Upper lobe of right lung (tissue), 1 donor: ENCODE results near the gene SPN. TPM values are rescaled to one million over a fixed set of nuclear protein-coding genes. Genes with fewer than 3 reads are reported as not detected.
"Not testable (repeated sequence)": the region's sequence is repeated elsewhere in the genome, so short reads cannot be mapped to it uniquely, and the experiment has no call there.

Experiments used
- ATAC-seq: fragments of 200-7000 bp; cut with Tn5 transposase; one replicate; pipeline ENCODE4 v1.9.1; 2020; ENCODE audit warnings: mild to moderate bottlenecking, moderate library complexity
- DNase-seq: peaks from one replicate; pipeline ENCODE4 v3.0.0-alpha.2; 2020
- H3K27ac ChIP-seq: fragments of 200-600 bp; one replicate; pipeline ENCODE4 v1.8.0; 2022
- H3K27me3 ChIP-seq: fragments of 200-600 bp; one replicate; pipeline ENCODE4 v1.8.0; 2022; ENCODE audit warnings: mild to moderate bottlenecking
- H3K36me3 ChIP-seq: fragments of 200-600 bp; one replicate; pipeline ENCODE4 v1.8.0; 2022
- H3K4me1 ChIP-seq: fragments of 200-600 bp; one replicate; pipeline ENCODE4 v1.8.0; 2022
- H3K4me3 ChIP-seq: fragments of 200-600 bp; one replicate; pipeline ENCODE4 v1.8.0; 2022; ENCODE audit warnings: mild to moderate bottlenecking
- H3K9me3 ChIP-seq: fragments of 200-600 bp; one replicate; pipeline ENCODE4 v1.8.0; 2022
- intact Hi-C: fragments of 100-400 bp; cut with DNase I; formaldehyde crosslinking; loops from one replicate; pipeline ENCODE4 v1.11.0; 2022
- total RNA-seq: library from RNA; stranded (reverse); fragmentation: NEBNext Ultra II Directional; extraction: Animal tissue kit (Norgen Biotek cat#: 25700); gene quantifications from one replicate; pipeline ENCODE4 v1.2.1, GENCODE V29; 2021
- TF ChIP-seq, protein P1 (sequence below): fragments of 200-600 bp; IDR thresholded peaks from one replicate; pipeline ENCODE4 v1.8.0; 2022; ENCODE audit warnings: antibody characterized with exemption
- donor health status: DM: no; HTN: yes; CAD: no; lungs with severe emphysema.

The SPN gene
- total RNA-seq, 1 donor from 2014 or later: 70.7 TPM

DNA sequence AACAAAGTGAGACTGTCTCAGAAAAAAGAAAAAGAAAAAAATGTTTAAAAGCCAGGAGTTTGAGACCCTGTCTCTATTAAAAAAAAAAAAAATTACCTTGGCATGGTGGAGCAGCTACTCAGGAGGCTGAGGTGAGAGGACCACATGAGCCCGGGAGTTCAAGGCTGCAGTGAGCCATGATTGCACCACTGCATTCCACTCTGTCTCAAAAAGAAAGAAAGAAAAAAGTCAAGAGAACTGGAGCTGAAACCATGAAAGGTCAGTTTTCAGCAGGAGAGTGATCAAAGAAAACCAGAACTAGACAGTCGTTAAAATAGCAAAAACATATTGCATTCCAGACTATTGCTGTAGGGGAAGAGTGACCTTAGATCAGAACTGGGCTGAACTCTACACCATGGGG lies 24.7 kb downstream of the SPN start:
- Histone ChIP-seq H3K4me3 (no peak overlapping the region), H3K27ac (no peak overlapping the region), H3K9me3 (no peaks in the 10 kb centered on the region), H3K27me3 (no peaks in the 10 kb centered on the region), H3K36me3 (no peaks in the 10 kb centered on the region), H3K4me1 (no peaks in the 10 kb centered on the region)
- intact Hi-C loops: no loop called here
- TF ChIP-seq, protein P1, sequence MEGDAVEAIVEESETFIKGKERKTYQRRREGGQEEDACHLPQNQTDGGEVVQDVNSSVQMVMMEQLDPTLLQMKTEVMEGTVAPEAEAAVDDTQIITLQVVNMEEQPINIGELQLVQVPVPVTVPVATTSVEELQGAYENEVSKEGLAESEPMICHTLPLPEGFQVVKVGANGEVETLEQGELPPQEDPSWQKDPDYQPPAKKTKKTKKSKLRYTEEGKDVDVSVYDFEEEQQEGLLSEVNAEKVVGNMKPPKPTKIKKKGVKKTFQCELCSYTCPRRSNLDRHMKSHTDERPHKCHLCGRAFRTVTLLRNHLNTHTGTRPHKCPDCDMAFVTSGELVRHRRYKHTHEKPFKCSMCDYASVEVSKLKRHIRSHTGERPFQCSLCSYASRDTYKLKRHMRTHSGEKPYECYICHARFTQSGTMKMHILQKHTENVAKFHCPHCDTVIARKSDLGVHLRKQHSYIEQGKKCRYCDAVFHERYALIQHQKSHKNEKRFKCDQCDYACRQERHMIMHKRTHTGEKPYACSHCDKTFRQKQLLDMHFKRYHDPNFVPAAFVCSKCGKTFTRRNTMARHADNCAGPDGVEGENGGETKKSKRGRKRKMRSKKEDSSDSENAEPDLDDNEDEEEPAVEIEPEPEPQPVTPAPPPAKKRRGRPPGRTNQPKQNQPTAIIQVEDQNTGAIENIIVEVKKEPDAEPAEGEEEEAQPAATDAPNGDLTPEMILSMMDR: no peak
- ATAC-seq: no peak
- DNase-seq: no peak

DNA sequence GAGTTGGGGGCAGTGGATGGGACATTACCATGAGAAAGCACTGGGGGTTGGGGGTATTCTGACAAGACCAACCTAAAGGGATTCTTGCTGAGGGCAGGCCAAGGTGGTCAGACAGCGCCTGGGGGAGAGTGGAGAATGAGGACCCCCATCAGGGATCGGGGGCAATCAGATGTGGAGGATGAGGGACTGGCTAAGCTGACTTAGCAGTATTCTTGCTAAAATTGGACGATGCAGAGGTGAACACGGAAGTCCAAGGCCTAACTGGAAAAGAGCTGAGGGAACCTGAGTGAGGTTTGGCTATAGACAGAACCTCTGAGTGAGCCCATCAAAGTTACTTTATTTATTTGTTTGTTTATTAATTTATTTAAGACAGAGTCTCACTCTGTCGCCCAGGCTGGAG lies 25.1 kb downstream of the SPN start:
- H3K9me3 ChIP-seq: no peaks in the 10 kb centered on the region
- TF ChIP-seq, protein P1: no peak
- intact Hi-C loops: no loop called here
- no peaks in the 10 kb centered on the region for H3K27me3 ChIP-seq
- ATAC-seq (no peak), DNase-seq (no peak)
- H3K4me3 ChIP-seq: no peak overlapping the region
- H3K4me1 ChIP-seq: no peaks in the 10 kb centered on the region
- H3K36me3 ChIP-seq: no peaks in the 10 kb centered on the region
- no peak overlapping the region for H3K27ac ChIP-seq

DNA sequence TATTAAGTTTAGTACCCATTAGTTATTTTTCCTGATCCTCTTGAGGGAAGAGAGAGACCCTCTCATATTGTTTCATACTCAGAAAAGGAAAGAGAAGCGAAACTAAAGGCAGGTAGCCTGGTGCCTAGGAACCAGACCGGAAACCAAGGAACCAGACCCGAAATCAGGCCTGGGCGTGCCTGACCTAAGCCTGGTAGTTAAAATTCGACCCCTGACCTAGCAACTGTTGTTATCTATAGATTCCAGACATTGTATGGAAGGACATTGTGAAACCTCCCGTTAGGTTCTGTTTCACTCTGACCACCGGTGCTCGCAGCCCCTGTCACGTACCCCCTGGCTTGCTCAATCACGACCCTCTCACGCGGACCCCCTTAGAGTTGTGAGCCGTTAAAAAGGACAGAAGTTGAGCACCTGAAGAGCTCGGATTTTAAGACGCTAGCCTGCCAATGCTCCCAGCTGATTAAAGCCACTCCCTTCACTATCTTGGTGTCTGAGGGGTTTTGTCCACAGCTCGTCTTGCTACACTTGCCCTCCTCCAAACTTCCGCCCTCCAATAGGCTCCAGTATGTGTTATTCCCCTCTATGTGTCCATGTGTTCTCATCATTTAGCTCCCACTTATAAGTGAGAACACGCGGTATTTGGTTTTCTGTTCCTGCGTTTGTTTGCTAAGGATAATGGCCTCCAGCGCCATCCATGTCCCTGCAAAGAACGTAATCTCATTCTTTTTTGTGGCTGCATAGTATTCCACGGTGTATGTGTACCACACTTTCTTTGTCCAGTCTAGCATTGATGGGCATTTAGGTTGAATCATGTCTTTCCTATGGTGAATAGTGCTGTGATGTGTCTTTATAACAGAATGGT lies 26.7 kb downstream of the SPN start:
- ATAC-seq, H3K36me3 ChIP-seq, H3K9me3 ChIP-seq, DNase-seq, H3K27me3 ChIP-seq, H3K4me1 ChIP-seq, H3K4me3 ChIP-seq, H3K27ac ChIP-seq: not testable (repeated sequence)
- intact Hi-C loops: loop anchor here (10.0 kb wide), 1 partner anchor 325 kb away; the partner anchor contains the start of gene DOC2A

DNA sequence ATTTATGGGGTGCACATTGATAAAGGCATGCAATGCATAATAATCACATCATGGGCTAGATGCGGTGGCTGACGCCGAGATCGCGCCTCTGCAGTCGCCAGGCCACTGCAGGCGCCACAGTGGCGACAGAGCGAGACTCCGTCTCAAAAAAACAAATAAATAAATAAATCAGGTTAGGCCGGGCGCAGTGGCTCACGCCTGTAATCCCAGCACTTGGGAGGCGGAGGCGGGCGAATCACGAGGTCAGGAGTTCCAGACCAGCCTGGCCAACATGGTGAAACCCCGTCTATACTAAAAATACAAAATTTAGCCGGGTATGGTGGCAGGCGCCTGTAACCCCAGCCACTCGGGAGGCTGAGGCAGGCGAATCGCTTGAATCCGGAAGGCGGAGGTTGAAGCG lies 29.6 kb downstream of the SPN start:
- H3K36me3 ChIP-seq, H3K4me3 ChIP-seq, H3K4me1 ChIP-seq, DNase-seq, H3K9me3 ChIP-seq, ATAC-seq, H3K27me3 ChIP-seq, H3K27ac ChIP-seq: not testable (repeated sequence)
- intact Hi-C loops: loop anchor here (10.0 kb wide), 1 partner anchor 322 kb away; the partner anchor contains the start of gene DOC2A

DNA sequence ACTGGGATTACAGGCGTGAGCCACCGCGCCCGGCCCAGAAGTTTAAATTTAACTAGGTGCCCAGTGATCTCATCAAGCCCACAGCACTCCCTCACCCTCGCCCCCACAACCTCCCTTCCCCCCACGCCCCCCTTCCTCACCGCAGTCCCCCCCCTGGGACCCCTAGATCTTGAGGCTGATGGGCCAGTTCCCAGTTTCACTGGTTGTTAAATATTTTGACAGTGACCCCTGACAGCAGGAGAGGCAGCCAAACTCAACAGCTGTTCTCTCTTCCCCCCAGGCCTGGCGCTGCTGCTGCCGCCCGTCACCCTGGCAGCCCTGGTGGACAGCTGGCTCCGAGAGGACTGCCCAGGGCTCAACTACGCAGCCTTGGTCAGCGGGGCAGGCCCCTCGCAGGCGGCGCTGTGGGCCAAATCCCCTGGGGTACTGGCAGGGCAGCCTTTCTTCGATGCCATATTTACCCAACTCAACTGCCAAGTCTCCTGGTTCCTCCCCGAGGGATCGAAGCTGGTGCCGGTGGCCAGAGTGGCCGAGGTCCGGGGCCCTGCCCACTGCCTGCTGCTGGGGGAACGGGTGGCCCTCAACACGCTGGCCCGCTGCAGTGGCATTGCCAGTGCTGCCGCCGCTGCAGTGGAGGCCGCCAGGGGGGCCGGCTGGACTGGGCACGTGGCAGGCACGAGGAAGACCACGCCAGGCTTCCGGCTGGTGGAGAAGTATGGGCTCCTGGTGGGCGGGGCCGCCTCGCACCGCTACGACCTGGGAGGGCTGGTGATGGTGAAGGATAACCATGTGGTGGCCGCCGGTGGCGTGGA lies 31.5 kb downstream of the SPN start:
- DNase-seq: no peak
- no peak overlapping the region for H3K4me3 ChIP-seq
- no peaks in the 10 kb centered on the region for H3K27me3 ChIP-seq
- TF ChIP-seq, protein P1: no peak
- H3K36me3 ChIP-seq: no peaks in the 10 kb centered on the region
- intact Hi-C loops: loop anchor here (10.0 kb wide), 1 partner anchor 320 kb away; the partner anchor contains the start of gene DOC2A
- H3K4me1 ChIP-seq: no peaks in the 10 kb centered on the region
- H3K9me3 ChIP-seq: no peaks in the 10 kb centered on the region
- H3K27ac ChIP-seq: peak overlapping the region; percentile 11
- ATAC-seq: peak; percentile 47

DNA sequence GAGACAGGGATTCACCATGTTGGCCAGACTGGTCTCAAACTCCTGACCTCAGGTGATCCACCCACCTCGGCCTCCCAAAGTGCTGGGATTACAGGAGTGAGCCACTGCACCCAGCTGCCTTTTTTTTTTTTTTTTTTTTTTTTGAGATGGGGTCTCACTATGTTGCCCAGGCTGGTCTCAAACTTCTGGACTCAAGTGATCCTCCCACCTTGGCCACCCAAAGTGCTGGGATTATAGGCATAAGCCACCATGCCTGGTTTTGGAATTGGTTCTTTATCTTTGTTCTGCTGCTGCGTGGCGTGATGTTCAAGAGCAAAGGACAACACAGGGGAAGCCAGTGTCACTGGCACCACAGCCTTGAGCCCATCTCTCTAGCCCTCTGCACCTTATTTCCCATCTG lies 32.6 kb downstream of the SPN start:
- not testable (repeated sequence) for H3K4me1 ChIP-seq, H3K4me3 ChIP-seq, H3K9me3 ChIP-seq, DNase-seq, H3K27ac ChIP-seq, H3K36me3 ChIP-seq, H3K27me3 ChIP-seq, ATAC-seq
- intact Hi-C loops: loop anchor here (10.0 kb wide), 1 partner anchor 319 kb away; the partner anchor contains the start of gene DOC2A

DNA sequence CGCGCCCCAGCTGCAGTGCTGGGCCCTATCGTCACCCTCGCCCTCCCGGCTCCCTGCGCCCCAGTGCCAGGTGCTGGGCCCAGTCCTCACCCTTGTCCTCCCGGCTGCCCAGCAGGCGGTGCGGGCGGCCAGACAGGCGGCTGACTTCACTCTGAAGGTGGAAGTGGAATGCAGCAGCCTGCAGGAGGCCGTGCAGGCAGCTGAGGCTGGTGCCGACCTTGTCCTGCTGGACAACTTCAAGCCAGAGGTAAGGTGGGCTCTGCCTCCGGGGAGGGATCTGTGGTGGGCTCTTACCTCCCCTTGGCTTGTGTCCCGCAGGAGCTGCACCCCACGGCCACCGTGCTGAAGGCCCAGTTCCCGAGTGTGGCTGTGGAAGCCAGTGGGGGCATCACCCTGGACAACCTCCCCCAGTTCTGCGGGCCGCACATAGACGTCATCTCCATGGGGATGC lies 33.9 kb downstream of the SPN start:
- Histone ChIP-seq H3K9me3 (no peaks in the 10 kb centered on the region), H3K4me1 (no peaks in the 10 kb centered on the region), H3K4me3 (no peak overlapping the region), H3K27me3 (no peaks in the 10 kb centered on the region), H3K36me3 (no peaks in the 10 kb centered on the region), H3K27ac (no peak overlapping the region)
- intact Hi-C loops: loop anchor here (10.0 kb wide), 1 partner anchor 318 kb away; the partner anchor contains the start of gene DOC2A
- TF ChIP-seq, protein P1: no peak
- DNase-seq: no peak
- ATAC-seq: no peak
